GM12864 (cell line): ENCODE measurements around the gene ISOC2.
"Not testable (repeated sequence)": the region's sequence is repeated elsewhere in the genome, so short reads cannot be mapped to it uniquely, and the experiment has no call there.

ENCODE experiments used
- DNase-seq: peaks from one replicate; pipeline ENCODE4 v3.0.0-alpha.2; 2011; ENCODE audit warnings: low read depth
- H3K4me3 ChIP-seq: 2 replicates; pipeline ENCODE4 v1.5.1; 2011; ENCODE audit warnings: mild to moderate bottlenecking, low read depth, low read length, control low read depth
- CTCF ChIP-seq: IDR thresholded peaks from 2 replicates; pipeline ENCODE4 v1.5.1; 2011; ENCODE audit warnings: low read depth, mild to moderate bottlenecking, moderate library complexity, low read length, control low read depth, inconsistent platforms; ENCODE audit errors: missing control alignments

Gene ISOC2

DNA sequence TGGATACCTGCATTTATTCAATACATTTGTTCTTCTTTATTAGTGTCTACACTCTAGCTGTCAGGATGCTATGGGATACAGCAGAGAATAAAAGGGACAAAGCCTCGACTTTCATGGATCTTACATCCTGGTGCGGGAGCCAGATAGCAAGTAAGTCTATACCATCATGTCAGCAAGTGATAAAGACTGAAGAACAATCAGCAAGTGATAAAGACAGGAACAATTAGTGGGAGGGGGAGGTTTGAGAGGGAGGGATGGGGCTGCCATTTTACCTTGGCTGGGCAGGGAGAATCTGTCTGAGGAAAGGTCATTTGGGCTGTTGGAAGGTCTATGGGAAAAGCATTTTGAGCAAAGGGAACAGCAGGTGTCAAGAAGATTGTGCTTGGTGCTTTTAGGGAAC is 51.3 kb downstream of the ISOC2 start:
- TF ChIP-seq CTCF: no peak
- no peak overlapping the region for H3K4me3 ChIP-seq
- no peak for DNase-seq

GRCh38 chr19:55409179-55409578 is 52.3 kb downstream of the ISOC2 start:
- DNase-seq, H3K4me3 ChIP-seq: not testable (repeated sequence)

DNA sequence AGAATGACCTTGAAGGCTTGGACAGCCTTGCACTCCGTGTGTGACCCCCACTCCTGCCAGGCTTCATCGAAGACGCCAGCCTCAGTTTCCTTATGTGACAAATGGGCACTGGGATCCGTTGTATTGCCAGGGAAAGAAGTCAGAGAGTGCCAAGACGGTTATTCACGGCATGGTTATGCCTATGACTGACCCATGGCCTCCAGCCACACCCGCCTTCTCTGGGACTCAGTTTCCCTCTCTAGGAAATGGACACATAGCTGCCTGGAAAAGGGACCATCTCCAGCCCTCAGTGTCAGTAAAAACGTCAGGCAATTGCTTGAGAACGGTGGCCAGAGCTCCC is 52.9 kb downstream of the ISOC2 start:
- no peak for DNase-seq
- H3K4me3 ChIP-seq: peak overlapping the region; percentile 42

GRCh38 chr19:55407800-55408532 is 53.5 kb downstream of the ISOC2 start:
- H3K4me3 ChIP-seq: peak overlapping the region; percentile 85
- peak; percentile 99 for DNase-seq
- no peak for TF ChIP-seq CTCF

More for the DNA sequence above, 52.9 kb downstream of the ISOC2 start:
- TF ChIP-seq CTCF: no peak

DNA sequence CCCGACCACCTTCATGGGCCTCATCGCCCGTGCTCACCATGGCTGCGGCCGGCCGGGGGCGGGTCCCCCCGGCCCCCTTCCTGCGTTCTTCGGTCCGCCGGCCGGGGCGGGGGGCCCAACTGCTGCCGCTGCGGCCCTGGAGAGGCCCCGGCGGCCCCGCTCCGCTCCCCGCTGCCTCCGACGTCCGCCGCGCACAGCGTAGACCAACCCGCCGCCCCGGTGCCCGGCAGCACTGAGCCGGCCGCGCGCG is 54.0 kb downstream of the ISOC2 start, which contains the start of gene UBE2S:
Gene UBE2S, minus strand, starts transcription at position 239 of the 250 bp plus-strand sequence. Its CDS starts 199 bp downstream, at position 40.
- peak within 1 kb of the TSS; percentile 85 for H3K4me3 ChIP-seq
- DNase-seq: not testable (repeated sequence)

DNA sequence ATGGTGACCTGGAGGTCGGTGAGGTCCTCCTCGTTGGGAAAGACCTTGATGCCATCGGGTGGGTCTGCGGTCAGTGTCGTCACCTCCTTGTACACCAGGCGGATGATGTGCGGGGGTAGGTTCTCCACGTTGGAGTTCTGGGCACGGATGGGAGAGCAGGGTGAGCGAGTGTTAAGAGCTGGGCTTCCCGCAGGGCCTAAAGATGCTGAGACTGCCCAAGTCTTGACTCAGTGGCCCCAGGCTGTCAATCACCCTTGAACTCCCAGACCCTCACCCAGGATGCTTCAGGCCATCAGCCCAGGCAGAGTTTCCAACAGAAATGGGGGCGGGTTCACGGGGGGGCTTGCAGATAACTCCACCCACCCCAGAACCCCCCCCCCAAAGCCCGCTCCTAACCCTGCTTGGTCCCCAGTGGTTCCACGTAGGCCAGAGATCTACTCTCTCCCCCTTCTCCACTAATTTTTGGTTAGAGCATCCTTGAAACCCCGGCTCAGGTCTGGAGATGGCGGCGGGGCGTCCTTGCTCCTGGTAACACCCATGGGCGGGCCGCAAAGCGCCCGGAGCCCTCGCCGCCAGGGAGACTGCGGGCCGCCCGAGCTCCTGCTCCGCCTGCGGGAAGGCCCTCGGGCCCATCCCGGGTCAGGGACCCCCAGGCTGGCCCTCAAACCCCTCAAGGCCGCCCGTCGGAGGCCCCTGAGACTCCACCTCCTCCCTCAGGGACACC is 54.5 kb downstream of the ISOC2 start:
- TF ChIP-seq CTCF: no peak
- no peak for DNase-seq
- peak overlapping the region; percentile 85 for H3K4me3 ChIP-seq

DNA sequence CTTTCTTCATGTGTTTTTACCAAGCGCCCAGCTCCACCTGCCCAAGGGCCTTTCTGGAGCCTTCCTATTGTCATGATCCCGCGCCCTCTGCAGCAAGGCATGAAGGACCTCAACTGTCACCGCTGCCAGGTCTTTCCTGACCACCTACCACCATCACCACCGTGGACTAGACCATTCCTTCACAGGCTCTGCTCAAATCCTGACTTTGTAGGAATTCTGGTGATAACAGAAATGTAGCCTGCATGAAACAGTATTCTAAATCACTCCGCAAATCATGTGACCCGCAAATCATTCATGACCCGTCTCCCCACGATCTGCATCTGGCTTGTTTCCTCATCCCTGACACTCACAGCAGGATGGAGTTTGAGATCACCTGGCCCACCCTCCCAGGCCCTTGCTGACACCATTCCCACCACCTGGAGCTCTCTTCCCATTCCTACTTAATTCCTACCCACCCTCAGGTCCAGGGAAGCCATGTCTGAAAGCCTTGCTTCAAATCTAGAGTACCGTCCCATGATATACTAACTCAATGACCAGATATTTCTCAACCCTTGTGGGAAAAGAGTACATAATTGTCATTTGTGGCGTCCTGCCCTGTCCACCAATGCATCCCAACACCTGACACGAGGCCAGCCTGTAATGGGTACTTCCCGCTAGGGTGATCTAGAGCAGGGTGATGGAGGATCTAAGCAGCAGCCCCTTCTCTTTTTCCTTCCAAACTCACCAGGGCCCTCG is 55.2 kb downstream of the ISOC2 start:
- no peak for TF ChIP-seq CTCF
- DNase-seq: no peak
- H3K4me3 ChIP-seq: peak overlapping the region; percentile 85
